ENCODE data around the gene FLT3LG.

DNA sequence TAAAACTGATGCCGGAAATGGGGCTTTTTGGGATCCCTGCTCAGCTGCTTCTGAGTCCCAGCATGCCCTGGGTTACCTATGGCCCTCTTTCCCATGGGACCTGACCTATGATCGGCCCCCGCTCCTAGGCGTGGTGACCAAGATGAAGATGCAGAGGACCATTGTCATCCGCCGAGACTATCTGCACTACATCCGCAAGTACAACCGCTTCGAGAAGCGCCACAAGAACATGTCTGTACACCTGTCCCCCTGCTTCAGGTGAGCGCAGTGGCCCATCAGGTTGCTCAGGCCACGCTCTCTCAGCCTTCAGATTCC, 23.7 kb downstream of the FLT3LG start:
- TF ChIP-seq, protein P1, sequence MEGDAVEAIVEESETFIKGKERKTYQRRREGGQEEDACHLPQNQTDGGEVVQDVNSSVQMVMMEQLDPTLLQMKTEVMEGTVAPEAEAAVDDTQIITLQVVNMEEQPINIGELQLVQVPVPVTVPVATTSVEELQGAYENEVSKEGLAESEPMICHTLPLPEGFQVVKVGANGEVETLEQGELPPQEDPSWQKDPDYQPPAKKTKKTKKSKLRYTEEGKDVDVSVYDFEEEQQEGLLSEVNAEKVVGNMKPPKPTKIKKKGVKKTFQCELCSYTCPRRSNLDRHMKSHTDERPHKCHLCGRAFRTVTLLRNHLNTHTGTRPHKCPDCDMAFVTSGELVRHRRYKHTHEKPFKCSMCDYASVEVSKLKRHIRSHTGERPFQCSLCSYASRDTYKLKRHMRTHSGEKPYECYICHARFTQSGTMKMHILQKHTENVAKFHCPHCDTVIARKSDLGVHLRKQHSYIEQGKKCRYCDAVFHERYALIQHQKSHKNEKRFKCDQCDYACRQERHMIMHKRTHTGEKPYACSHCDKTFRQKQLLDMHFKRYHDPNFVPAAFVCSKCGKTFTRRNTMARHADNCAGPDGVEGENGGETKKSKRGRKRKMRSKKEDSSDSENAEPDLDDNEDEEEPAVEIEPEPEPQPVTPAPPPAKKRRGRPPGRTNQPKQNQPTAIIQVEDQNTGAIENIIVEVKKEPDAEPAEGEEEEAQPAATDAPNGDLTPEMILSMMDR (IDR thresholded peaks at IDR 0.05) = no peak
- TF ChIP-seq POLR2A (IDR thresholded peaks at IDR 0.05) = no peak
